IPS-18a (cell line): Measurements from ENCODE around the gene ZBTB44.
"Not testable (repeated sequence)": the region's sequence is repeated elsewhere in the genome, so short reads cannot be mapped to it uniquely, and the experiment has no call there.

Experiments
- H3K27ac ChIP-seq: one replicate; pipeline ENCODE4 v1.5.1; 2013; ENCODE audit warnings: low read length
- H3K27me3 ChIP-seq: one replicate; pipeline ENCODE4 v1.6.1; 2013; ENCODE audit warnings: mild to moderate bottlenecking, low read length; ENCODE audit not compliant: control insufficient read depth, insufficient read depth
- H3K36me3 ChIP-seq: one replicate; pipeline ENCODE4 v1.6.1; 2013; ENCODE audit warnings: low read depth, low read length; ENCODE audit not compliant: control insufficient read depth
- H3K4me1 ChIP-seq: one replicate; pipeline ENCODE4 v1.6.1; 2013; ENCODE audit warnings: low read depth, low read length; ENCODE audit not compliant: control insufficient read depth
- H3K4me3 ChIP-seq: one replicate; pipeline ENCODE4 v1.5.1; 2013; ENCODE audit warnings: low read length
- H3K9ac ChIP-seq: one replicate; pipeline ENCODE4 v1.6.1; 2013; ENCODE audit warnings: mild to moderate bottlenecking, low read length, moderate library complexity
- H3K9me3 ChIP-seq: one replicate; pipeline ENCODE4 v1.6.1; 2013; ENCODE audit warnings: low read depth, low read length; ENCODE audit not compliant: control insufficient read depth

ZBTB44 gene

GRCh38 chr11:130272336-130272735, 42.4 kb downstream of the ZBTB44 start:
- H3K4me1 ChIP-seq = no peaks in the 10 kb centered on the region
- no peak overlapping the region for H3K9ac ChIP-seq
- no peaks in the 10 kb centered on the region for H3K27me3 ChIP-seq
- H3K4me3 ChIP-seq = no peak overlapping the region
- no peak overlapping the region for H3K27ac ChIP-seq
- H3K9me3 ChIP-seq = no peaks in the 10 kb centered on the region
- H3K36me3 ChIP-seq = no peaks in the 10 kb centered on the region

GRCh38 chr11:130269326-130269943, 45.3 kb downstream of the ZBTB44 start:
- H3K9ac ChIP-seq = no peak overlapping the region

GRCh38 chr11:130263351-130263750, 51.4 kb downstream of the ZBTB44 start:
- no peak overlapping the region for H3K4me3 ChIP-seq
- H3K36me3 ChIP-seq = peaks cover 24% of the 10 kb centered on the region
- H3K27ac ChIP-seq = no peak overlapping the region
- H3K9me3 ChIP-seq = no peaks in the 10 kb centered on the region
- H3K27me3 ChIP-seq = no peaks in the 10 kb centered on the region
- no peaks in the 10 kb centered on the region for H3K4me1 ChIP-seq
- no peak overlapping the region for H3K9ac ChIP-seq

More at GRCh38 chr11:130269326-130269943, 45.3 kb downstream of the ZBTB44 start:
- H3K9me3 ChIP-seq = no peaks in the 10 kb centered on the region
- H3K27me3 ChIP-seq = no peaks in the 10 kb centered on the region
- no peak overlapping the region for H3K4me3 ChIP-seq
- no peaks in the 10 kb centered on the region for H3K4me1 ChIP-seq
- peaks cover 5% of the 10 kb centered on the region for H3K36me3 ChIP-seq
- H3K27ac ChIP-seq = no peak overlapping the region

DNA sequence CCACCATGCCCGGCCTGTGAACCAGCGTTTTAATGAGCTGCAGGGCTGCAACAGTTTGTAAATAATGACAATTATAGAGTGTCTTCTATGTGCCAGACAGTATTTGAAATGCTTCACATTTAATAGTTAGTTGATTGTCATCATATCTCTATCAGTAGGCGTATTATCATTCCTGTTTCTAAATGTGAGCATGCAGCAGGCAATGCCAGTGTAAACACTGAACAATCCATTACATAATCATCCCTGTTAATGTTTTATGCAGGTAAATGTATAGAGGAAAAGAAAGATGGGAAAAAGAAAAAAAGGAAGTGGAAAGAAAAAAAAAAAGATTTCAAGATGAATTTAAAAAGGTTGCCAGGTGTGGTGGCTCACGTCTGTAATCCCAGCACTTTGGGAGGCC, 52.3 kb downstream of the ZBTB44 start:
- Histone ChIP-seq H3K9me3 (no peaks in the 10 kb centered on the region), H3K27me3 (no peaks in the 10 kb centered on the region), H3K27ac (no peak overlapping the region), H3K4me3 (no peak overlapping the region), H3K4me1 (no peaks in the 10 kb centered on the region), H3K36me3 (peaks cover 24% of the 10 kb centered on the region), H3K9ac (no peak overlapping the region)

- Histone ChIP-seq H3K27ac (no peak overlapping the region), H3K9ac (no peak overlapping the region), H3K27me3 (no peaks in the 10 kb centered on the region)
These were observed 53.1 kb downstream of the ZBTB44 start for GRCh38 chr11:130261571-130261970.

DNA sequence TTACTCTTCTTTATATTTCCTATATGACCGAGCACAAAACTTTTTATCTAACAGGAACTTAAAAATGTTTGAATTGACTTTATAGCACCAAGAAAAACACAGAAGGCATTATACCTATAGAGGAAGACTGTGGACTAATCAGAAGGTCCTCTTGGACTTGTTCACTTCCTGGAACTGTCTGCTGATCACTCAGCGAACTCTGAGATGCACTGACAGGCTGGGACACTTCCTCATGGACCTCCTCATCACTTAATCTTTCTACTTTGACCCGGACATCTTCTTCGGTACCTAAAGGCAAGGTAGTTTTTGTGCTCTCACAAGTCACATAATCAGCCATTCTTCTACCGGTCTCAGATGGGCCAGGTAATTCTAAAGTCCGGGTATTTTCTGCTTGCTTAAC, 54.0 kb downstream of the ZBTB44 start:
- no peaks in the 10 kb centered on the region for H3K27me3 ChIP-seq
- no peak overlapping the region for H3K4me3 ChIP-seq
- peaks cover 22% of the 10 kb centered on the region for H3K36me3 ChIP-seq
- no peaks in the 10 kb centered on the region for H3K4me1 ChIP-seq
- H3K9ac ChIP-seq = no peak overlapping the region
- no peaks in the 10 kb centered on the region for H3K9me3 ChIP-seq
- no peak overlapping the region for H3K27ac ChIP-seq

More at GRCh38 chr11:130261571-130261970, 53.1 kb downstream of the ZBTB44 start:
- Histone ChIP-seq H3K4me1 (no peaks in the 10 kb centered on the region), H3K36me3 (peaks cover 24% of the 10 kb centered on the region), H3K4me3 (no peak overlapping the region), H3K9me3 (no peaks in the 10 kb centered on the region)

GRCh38 chr11:130260080-130260627, 54.6 kb downstream of the ZBTB44 start:
- Histone ChIP-seq H3K36me3 (peaks cover 19% of the 10 kb centered on the region), H3K9ac (no peak overlapping the region), H3K4me1 (no peaks in the 10 kb centered on the region), H3K27ac (no peak overlapping the region), H3K9me3 (no peaks in the 10 kb centered on the region), H3K4me3 (no peak overlapping the region), H3K27me3 (no peaks in the 10 kb centered on the region)

DNA sequence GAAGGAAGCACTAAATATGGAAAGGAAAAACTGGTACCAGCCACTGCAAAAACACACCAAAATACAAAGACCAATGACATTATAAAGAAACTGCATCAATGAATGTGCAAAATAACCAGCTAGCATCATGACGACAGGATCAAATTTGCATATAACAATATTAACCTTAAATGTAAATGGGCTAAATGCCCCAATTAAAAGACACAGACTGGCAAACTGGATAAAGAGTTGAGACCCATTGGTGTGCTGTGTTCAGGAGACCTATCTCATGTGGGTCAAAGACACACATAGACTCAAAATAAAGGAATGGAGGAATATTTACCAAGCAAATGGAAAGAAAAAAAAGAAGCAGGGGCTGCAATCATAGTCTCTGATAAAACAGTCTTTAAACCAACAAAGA, 63.0 kb downstream of the ZBTB44 start:
- peaks cover 12% of the 10 kb centered on the region for H3K4me1 ChIP-seq
- not testable (repeated sequence) for H3K27ac ChIP-seq, H3K4me3 ChIP-seq, H3K9ac ChIP-seq, H3K27me3 ChIP-seq, H3K36me3 ChIP-seq, H3K9me3 ChIP-seq

DNA sequence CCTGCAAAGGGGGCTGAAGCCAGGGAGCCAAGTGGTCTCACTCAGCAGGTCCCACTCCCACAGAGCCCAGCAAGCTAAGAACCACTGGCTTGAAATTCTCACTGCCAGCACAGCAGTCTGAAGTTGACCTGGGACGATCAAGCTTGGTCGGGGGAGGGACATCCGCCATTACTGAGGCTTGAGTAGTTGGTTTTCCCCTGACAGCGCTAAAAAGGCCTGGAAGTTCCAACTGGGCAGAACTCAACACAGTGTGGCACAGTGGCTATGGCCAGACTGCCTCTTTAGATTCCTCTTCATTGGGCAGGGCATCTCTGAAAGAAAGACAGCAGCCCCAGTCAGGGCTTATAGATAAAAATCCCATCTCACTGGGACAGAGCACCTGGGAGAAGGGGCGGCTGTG, 64.8 kb downstream of the ZBTB44 start:
- H3K36me3 ChIP-seq, H3K27ac ChIP-seq, H3K9me3 ChIP-seq, H3K27me3 ChIP-seq, H3K4me3 ChIP-seq, H3K9ac ChIP-seq: not testable (repeated sequence)
- H3K4me1 ChIP-seq = peaks cover 12% of the 10 kb centered on the region

DNA sequence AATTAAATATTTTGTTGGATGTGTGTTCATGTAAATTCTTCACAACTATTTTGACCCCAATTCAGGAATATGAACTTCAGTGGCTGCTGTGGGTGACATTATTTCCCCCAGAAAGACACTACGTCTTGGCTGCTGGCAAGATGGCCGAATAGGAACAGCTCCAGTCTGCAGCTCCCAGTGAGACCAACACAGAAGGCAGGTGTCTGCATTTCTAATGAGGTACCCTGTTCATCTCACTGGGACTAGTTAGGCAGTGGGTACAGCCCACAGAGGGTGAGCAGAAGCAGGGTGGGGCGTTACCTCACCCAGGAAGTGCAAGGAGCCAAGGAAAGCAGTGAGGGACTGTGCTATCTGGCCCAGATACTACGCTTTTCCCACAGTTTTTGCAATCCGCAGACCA, 65.3 kb downstream of the ZBTB44 start:
- H3K4me1 ChIP-seq = peaks cover 12% of the 10 kb centered on the region
- no peaks in the 10 kb centered on the region for H3K9me3 ChIP-seq
- H3K36me3 ChIP-seq = no peaks in the 10 kb centered on the region
- H3K9ac ChIP-seq = no peak overlapping the region
- no peak overlapping the region for H3K4me3 ChIP-seq
- H3K27ac ChIP-seq = no peak overlapping the region
- H3K27me3 ChIP-seq = no peaks in the 10 kb centered on the region

- H3K9me3 ChIP-seq = no peaks in the 10 kb centered on the region
- no peak overlapping the region for H3K27ac ChIP-seq
- H3K4me1 ChIP-seq = peaks cover 12% of the 10 kb centered on the region
- no peaks in the 10 kb centered on the region for H3K27me3 ChIP-seq
- no peaks in the 10 kb centered on the region for H3K36me3 ChIP-seq
- no peak overlapping the region for H3K4me3 ChIP-seq
- H3K9ac ChIP-seq = no peak overlapping the region
These were observed 67.4 kb downstream of the ZBTB44 start for GRCh38 chr11:130247319-130247718.

GRCh38 chr11:130246738-130247137, 68.0 kb downstream of the ZBTB44 start:
- no peaks in the 10 kb centered on the region for H3K9me3 ChIP-seq
- no peak overlapping the region for H3K27ac ChIP-seq
- peaks cover 12% of the 10 kb centered on the region for H3K4me1 ChIP-seq
- no peaks in the 10 kb centered on the region for H3K36me3 ChIP-seq
- no peak overlapping the region for H3K9ac ChIP-seq
- H3K4me3 ChIP-seq = no peak overlapping the region
- no peaks in the 10 kb centered on the region for H3K27me3 ChIP-seq
